Medulla oblongata (tissue), 1 donor: Measurements from ENCODE around the gene ISCA1.

ENCODE experiments used
- DNase-seq: peaks from one replicate; pipeline ENCODE4 v3.0.0-alpha.2; 2015; ENCODE audit errors: extremely low spot score

Gene ISCA1

GRCh38 chr9:86285261-86285660 lies 2.9 kb upstream of the ISCA1 start:
- no peak for DNase-seq

- no peak for DNase-seq
Measured at GRCh38 chr9:86282979-86283535, 719 bp upstream of the ISCA1 start.

DNA sequence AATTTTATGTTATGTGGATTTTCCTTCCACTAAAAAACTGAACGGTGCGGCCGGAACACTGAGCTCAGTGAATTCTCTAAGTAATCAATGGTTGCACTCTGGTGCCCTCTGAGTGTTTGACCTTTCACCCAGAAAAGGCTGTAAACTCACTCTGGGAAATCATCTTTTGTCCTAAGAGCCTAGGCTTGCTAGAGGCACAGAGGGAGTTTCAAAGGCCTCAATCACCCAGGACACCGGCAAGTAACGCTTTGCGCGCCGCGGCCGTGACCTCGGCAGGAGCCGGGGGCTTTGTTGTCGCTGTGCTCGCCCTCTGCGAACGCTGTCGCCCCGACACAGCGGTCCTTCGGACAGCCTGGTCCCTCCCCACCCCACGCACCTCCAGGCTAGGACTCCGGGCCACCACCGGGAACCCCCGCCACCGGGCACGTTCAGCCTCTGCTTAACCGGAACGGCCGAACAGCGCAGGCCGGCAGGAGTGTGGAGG lies 703 bp downstream of the ISCA1 start:
- peak; percentile 53 for DNase-seq

DNA sequence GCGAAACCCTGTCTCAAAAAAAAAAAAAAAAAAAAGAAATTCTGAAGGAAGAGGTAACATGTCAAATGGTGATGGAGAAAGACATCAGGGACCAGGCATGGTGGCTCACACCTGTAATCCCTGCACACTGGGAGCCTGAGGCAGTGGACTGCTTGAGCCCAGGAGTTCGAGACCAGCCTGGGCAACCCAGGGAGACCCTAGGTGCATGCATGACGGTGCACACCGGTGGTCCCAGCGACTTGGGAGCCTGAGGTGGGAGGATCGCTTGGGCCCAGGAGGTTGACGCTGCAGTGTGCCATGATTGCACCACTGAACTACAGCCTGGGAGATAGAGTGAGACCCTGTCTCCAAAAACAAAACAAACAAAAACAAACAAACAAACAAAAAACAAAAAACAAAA lies 1.8 kb downstream of the ISCA1 start:
- DNase-seq: no peak

DNA sequence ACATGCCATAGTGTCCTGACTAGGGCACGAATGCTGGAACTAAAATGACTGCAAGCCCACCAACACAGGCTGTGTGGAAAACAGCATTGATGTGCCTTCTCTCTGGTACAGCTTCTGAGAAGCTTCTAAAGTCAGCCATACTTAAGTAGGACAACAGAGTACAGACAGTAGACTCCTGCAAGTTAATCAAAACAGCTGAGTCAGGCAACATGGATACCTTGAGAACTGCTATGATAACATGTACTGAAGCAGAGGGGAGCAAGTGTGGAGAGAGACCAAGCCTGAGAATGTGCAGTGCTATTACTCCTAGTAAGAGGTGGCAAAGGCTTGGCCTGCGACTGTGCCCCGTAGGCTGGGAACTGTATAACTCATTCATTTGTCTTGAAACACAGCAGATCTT lies 2.5 kb downstream of the ISCA1 start:
- no peak for DNase-seq

- no peak for DNase-seq
Measured at GRCh38 chr9:86277072-86277471, 5.3 kb downstream of the ISCA1 start.

GRCh38 chr9:86275962-86276361 lies 6.4 kb downstream of the ISCA1 start:
- DNase-seq: no peak

DNA sequence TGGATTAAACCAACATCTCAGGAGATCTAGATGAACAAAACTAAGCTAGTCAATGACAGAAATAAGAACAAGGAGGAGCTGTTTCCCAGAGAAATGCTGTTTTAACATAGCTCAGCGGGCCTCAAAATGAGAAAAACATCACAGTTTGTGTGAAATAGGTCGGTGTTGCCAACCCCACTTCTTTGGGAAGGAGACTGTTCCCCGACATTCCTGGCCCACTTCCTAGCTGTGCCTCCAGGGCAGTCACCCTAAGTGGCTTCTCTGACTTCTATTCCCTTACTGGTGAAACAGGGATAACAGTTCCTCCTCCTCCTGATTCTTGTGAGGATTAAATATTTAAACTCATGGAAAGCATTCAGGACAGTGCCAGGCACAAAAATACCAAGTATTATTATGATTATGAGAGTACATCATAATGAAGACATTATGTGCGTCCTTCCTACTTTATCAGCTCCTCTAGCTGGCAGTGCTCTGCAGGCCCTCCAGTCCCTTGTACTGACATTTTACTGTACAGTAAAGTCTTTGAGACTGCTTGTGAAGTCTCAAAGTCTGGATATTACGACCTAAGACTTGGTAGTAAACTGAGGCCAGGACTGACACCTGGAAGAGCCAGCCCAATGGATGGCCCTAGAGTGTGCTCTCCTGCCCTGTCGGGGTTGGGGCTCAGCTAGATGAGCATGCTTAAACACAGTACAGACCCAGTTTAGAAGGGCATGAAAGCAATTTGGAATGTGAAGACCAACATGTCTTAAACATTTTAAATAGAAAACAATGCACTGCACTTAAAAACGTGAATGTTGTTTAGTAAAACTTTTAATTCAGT lies 7.3 kb downstream of the ISCA1 start:
- DNase-seq: no peak

- no peak for DNase-seq
Measured at GRCh38 chr9:86272221-86272620, 10.1 kb downstream of the ISCA1 start.

- DNase-seq: no peak
Measured at GRCh38 chr9:86263876-86264275, 18.5 kb downstream of the ISCA1 start.

DNA sequence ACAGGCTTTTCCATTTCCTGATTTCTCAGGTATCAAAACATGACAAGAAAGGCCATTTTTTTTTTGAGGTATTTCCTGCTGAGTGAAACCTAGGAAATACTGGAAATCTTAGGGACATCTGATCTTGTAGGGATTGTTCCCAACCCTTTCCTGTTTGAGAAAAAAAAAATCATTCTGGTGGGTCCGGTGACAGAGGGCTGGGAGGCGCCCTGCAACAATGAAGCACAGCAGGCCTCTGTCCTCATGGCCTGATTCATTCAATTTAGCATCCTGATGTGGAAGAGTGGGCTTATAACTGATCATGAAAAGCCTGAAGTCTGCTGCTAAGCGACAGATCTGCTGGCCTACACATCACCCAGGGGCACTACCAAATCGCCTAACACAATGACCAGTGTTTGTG lies 19.8 kb downstream of the ISCA1 start:
- no peak for DNase-seq

GRCh38 chr9:86259557-86259956 lies 22.8 kb downstream of the ISCA1 start, which contains the start of gene C9orf153:
Gene C9orf153 (minus strand): TSS chr9:86259657. CDS start chr9:86229603, 30,054 bp downstream.
- DNase-seq: no peak

DNA sequence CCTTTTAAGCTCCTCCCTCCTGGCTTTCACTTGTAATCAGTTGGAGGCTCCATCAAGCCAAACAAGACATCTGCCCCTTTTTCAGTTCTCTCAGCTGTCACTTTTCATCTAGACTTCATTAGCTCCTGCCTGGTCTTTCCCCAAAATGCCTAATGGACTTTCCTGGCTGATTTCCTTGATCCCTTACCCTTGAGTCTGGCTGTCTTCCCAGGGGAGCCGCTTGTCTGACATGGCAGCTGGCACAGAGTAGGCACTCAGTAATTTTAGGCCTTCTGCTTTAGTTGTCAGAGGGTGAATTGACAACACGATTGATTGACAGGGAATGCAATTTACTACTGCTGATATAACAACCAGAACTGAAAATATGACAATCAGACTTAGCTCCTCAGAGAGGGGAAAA lies 24.9 kb downstream of the ISCA1 start:
- no peak for DNase-seq

DNA sequence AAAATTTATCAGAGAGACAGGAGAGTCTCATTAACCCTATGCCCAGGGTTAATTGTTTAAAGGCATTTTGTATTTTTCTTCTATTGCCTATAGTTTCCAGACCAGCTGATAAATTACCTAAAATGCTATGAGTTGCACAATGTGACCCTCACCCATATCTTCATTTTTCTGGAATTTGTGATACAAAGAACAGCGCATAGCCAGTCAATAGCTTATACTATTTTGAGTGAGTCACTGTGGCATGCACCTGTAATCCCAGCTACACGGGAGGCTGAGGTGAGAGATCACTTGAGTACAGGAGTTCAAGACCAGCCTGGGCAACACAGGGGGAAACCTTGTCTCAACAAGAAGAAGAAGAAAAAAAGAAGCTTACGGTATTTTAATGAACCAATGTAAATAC lies 25.7 kb downstream of the ISCA1 start:
- no peak for DNase-seq

- no peak for DNase-seq
Measured at GRCh38 chr9:86253577-86253976, 28.8 kb downstream of the ISCA1 start.

GRCh38 chr9:86252870-86253269 lies 29.5 kb downstream of the ISCA1 start:
- no peak for DNase-seq

DNA sequence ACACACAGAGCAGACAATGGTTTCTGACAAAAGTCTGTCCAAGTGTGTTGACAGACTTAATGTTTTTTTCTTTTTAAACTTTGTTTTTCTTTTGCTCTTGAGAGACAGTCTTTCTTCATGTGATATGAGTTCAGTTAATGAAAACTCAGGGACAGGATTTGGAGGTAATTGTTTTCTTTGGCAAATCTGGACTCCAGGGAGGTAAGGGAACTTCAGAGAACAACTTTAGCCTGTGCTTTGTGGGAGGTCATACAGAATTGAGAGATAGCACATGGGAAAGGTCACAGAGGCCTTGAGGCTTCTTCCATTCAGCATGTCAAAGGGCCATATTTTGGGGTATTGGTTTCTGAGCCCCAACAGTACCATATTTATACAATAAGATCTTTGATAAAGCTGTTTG lies 32.2 kb downstream of the ISCA1 start:
- no peak for DNase-seq

DNA sequence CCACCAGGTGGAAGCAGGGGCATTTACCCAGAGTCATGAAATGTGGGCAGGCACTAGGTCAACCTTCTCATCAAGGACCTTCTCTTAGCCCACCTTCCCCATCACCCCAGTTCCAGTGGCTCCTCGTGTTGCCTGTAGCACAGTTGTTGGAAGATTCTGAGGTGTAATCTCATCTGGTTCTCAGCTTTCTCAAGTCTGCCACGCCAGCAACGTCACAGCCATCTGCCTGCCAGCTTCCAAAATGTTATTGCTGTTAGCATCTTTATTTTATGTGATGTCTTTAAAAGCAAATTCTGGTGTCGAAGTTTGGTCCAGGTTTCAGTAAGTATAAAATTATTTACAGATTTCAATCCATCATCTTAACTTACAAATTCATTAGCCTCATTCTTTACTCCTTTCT lies 33.6 kb downstream of the ISCA1 start:
- no peak for DNase-seq

DNA sequence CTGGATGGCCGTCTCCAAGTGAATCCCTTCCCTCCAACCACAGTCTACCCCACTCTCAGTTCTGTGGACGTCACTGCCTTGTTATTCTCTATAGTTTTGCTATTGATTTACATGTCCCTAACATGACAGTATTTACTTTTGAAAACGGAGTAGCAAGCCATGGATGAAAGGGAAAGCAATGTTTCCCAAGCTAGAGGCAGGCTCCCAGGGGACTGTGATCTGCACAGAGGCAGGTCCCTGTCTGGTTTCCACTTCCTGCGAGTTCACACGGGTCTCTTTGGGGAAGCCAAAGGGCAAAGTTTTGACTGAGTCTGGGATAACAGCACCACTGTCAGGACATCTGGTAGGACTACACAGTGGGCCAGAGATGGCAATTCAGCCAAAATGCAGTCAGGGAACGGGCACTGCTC lies 35.6 kb downstream of the ISCA1 start:
- DNase-seq: peak; percentile 48

DNA sequence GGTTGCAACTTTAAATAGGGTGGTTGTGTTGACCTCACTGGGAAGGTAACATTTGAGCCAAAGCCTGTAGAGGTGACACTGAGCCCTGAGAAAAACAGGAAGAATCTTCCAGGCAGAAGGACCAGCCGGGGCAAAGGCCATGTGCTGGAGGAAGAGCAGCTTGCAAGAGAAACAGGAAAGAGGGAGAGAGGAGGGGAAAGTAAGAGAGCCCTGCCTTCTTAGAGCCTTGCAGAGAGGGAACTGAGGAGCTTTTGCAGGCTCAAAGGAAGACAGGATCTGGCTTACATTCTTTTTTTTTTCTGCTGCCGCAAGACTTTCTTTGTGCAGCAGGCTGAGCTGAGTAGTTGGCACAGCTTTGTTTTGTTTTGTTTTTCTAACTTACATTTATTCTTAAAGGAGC lies 40.3 kb downstream of the ISCA1 start:
- DNase-seq: no peak

DNA sequence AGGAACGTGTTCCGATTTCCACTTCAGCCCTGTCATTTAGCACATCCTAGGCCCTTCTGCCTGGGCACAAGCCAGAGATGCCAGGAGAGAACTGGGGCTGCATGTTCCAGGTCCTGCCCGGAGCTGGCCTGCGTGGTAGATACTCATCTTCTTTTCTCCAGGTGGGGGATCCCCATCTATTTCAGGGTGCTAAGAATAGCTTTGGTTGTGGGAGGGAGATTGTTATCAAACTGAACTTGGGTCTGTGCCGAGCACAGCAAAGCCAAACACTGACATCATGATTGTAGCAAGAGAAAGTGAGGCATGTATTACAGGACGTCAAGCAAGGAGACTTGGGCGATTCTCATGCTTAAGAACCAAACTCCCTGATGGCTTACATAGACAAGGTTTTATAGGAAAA lies 41.1 kb downstream of the ISCA1 start:
- DNase-seq: no peak

DNA sequence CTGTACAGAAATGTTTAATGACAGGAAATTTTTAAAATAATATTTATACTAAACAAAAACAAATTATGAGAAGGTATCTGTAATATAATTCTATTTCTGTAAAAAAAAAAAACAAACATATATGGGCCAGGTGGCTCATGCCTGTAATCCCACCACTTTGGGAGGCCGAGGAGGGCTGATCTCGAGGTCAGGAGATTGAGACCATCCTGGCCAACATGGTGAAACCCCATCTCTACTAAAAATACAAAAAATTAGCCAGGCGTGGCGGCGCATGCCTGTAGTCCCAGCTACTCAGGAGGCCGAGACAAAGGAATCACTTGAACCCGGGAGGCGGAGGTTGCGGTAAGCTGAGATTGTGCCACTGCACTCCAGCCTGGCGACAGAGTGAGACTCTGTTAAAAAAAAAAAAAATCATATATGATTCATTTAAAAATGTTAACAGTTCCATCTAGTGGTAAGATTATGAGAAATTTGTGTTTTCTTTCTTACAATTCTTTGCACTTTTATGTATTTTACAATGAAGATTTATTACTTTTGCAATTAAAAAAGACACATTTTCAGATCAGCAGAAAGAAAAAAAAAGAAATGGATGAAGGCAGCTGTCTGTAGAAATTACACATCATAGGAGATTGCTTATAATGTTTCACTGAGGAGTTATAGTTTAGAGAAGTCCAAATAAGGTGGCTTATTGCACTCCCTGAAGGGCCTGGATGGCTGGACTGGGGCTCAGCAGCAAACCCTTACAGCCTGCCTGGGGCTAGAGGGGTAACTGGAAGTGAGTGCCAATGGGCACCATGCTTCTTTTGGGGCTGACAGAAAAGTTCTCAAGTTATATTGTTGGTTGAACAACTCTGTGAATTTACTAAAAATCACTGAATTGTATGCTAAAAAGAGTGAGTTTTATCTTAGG lies 43.2 kb downstream of the ISCA1 start:
- DNase-seq: no peak
